ENCODE data around the gene PLEKHG7. TPM values are rescaled to one million over a fixed set of nuclear protein-coding genes. Genes with fewer than 3 reads are reported as not detected.

Gene PLEKHG7
- total RNA-seq, 1 experiment from 2014 or later: not detected

DNA sequence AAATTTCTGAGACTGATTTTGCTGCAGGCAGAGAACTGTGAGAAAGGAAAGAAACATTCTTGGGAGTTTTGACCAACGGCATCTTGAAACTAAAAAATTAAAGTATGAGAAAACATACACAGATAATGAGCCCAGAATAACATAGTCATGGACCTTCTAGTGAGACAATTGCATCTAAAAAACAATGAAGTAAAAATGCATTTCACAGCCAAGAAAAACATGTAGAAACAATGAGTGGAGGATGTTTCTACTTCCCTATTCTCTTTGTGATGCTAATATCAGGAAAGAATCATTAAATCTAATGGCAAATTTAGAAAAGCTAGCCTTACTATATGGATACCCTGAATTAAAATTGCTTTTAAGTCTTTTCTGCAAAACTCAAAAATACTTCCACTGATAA lies 12.2 kb upstream of the PLEKHG7 start:
- Histone ChIP-seq H3K4me1 (ENCODE audit: control insufficient read depth in 1 of 2, insufficient read depth in 2 of 2, low read length in 2 of 2) (no peaks in the 10 kb centered on the region), H4K20me1 (ENCODE audit: insufficient read depth) (no peaks in the 10 kb centered on the region), H3K9me2 (ENCODE audit: insufficient read depth) (no peaks in the 10 kb centered on the region), H3K36me3 (ENCODE audit: control insufficient read depth in 1 of 2, insufficient read depth in 2 of 2, low read length in 2 of 2) (no peaks in the 10 kb centered on the region), H3K4me2 (ENCODE audit: low read length) (no peak overlapping the region), H3K27me3 (ENCODE audit: insufficient read depth, low read length) (no peaks in the 10 kb centered on the region), H3K9ac (ENCODE audit: low read length) (no peak overlapping the region), H2AFZ (ENCODE audit: low read depth, low read length, poor library complexity, severe bottlenecking) (no peak overlapping the region), H3K27ac (ENCODE audit: low read depth, low read length) (no peak overlapping the region), H3K79me2 (ENCODE audit: insufficient read depth, low read length) (no peaks in the 10 kb centered on the region), H3K9me3 (ENCODE audit: control insufficient read depth in 1 of 2, insufficient read depth in 1 of 2, low read depth in 1 of 2, low read length in 2 of 2) (no peaks in the 10 kb centered on the region), H3K4me3 (replicated peaks in 1 of 2; ENCODE audit: low read depth in 1 of 2, low read length in 2 of 2) (no peak overlapping the region)
- DNase-seq (ENCODE audit: low read depth, low spot score) (no peak), ATAC-seq (no peak)
- POLR2A ChIA-PET: no interaction called here
- no TSS peak for BruUV-seq (replicated peaks)
- intact Hi-C loops (cut with micrococcal nuclease): no loop called here
- TF ChIP-seq ZNF274 (IDR thresholded peaks at IDR 0.05; ENCODE audit: low read depth, low read length): no peak
- TF ChIP-seq, protein P1, sequence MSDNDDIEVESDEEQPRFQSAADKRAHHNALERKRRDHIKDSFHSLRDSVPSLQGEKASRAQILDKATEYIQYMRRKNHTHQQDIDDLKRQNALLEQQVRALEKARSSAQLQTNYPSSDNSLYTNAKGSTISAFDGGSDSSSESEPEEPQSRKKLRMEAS (IDR thresholded peaks at IDR 0.05): no peak
- TF ChIP-seq, protein P2, sequence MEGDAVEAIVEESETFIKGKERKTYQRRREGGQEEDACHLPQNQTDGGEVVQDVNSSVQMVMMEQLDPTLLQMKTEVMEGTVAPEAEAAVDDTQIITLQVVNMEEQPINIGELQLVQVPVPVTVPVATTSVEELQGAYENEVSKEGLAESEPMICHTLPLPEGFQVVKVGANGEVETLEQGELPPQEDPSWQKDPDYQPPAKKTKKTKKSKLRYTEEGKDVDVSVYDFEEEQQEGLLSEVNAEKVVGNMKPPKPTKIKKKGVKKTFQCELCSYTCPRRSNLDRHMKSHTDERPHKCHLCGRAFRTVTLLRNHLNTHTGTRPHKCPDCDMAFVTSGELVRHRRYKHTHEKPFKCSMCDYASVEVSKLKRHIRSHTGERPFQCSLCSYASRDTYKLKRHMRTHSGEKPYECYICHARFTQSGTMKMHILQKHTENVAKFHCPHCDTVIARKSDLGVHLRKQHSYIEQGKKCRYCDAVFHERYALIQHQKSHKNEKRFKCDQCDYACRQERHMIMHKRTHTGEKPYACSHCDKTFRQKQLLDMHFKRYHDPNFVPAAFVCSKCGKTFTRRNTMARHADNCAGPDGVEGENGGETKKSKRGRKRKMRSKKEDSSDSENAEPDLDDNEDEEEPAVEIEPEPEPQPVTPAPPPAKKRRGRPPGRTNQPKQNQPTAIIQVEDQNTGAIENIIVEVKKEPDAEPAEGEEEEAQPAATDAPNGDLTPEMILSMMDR (IDR thresholded peaks at IDR 0.05 in 2 of 3, conservative IDR thresholded peaks at IDR 0.05 in 1 of 3; ENCODE audit: borderline replicate concordance in 1 of 3, insufficient read depth in 1 of 3, low read depth in 2 of 3, low read length in 2 of 3): no peak
- no peak for TF ChIP-seq SRF (IDR thresholded peaks at IDR 0.05; ENCODE audit: low read depth)
- no peak for TF ChIP-seq EGR1 (IDR thresholded peaks at IDR 0.05; ENCODE audit: low read depth)
- RAD21 ChIA-PET (ENCODE audit: low non-redundant PET in 1 of 2, low total read pairs in 2 of 2, uncharacterized antibody in 2 of 2, unreplicated experiment in 2 of 2): no interaction called here
- CTCF ChIA-PET: no interaction called here

DNA sequence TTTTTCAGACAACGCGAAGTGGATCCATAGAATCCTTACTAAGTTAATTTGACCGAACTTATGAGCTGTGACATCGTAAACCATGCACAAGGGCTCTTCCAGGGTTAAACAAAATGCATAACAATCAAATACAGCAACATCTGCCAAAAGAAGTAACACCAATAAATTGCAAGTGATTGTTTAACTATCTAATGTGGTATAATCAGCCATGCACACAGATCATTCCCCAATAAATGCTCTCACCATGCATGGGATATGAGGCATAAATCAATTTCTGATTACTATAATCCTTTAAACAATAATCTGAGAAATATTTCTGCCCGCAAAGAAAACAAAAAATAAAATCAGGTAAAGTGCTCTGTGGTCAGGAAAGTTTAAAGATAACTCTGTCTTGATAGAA lies 7.7 kb upstream of the PLEKHG7 start:
- Histone ChIP-seq H3K9me3 (ENCODE audit: control insufficient read depth in 1 of 2, insufficient read depth in 1 of 2, low read depth in 1 of 2, low read length in 2 of 2) (no peaks in the 10 kb centered on the region; a peak in 1 of 4 replicates), H3K27me3 (ENCODE audit: insufficient read depth, low read length) (no peaks in the 10 kb centered on the region), H3K36me3 (ENCODE audit: control insufficient read depth in 1 of 2, insufficient read depth in 2 of 2, low read length in 2 of 2) (no peaks in the 10 kb centered on the region), H3K9ac (ENCODE audit: low read length) (no peak overlapping the region), H3K4me3 (replicated peaks in 1 of 2; ENCODE audit: low read depth in 1 of 2, low read length in 2 of 2) (no peak overlapping the region), H2AFZ (ENCODE audit: low read depth, low read length, poor library complexity, severe bottlenecking) (no peak overlapping the region), H3K27ac (ENCODE audit: low read depth, low read length) (no peak overlapping the region), H3K4me1 (ENCODE audit: control insufficient read depth in 1 of 2, insufficient read depth in 2 of 2, low read length in 2 of 2) (no peaks in the 10 kb centered on the region), H3K79me2 (ENCODE audit: insufficient read depth, low read length) (no peaks in the 10 kb centered on the region), H3K4me2 (ENCODE audit: low read length) (no peak overlapping the region), H3K9me2 (ENCODE audit: insufficient read depth) (no peaks in the 10 kb centered on the region), H4K20me1 (ENCODE audit: insufficient read depth) (no peaks in the 10 kb centered on the region)
- DNase-seq (ENCODE audit: low read depth, low spot score) (no peak), ATAC-seq (no peak)
- TF ChIP-seq SRF (IDR thresholded peaks at IDR 0.05; ENCODE audit: low read depth) (no peak), TCF7L2 (IDR thresholded peaks at IDR 0.05; ENCODE audit: borderline replicate concordance, extremely low read depth, insufficient read depth, insufficient read length) (no peak), ZBTB33 (IDR thresholded peaks at IDR 0.05; ENCODE audit: extremely low read depth, insufficient replicate concordance, low read length) (no peak), FOSL1 (IDR thresholded peaks at IDR 0.05; ENCODE audit: low read depth) (no peak), POLR2A (IDR thresholded peaks at IDR 0.05; ENCODE audit: borderline replicate concordance, extremely low read depth, insufficient read depth, insufficient read length) (no peak), JUND (IDR thresholded peaks at IDR 0.05) (no peak), ZNF274 (IDR thresholded peaks at IDR 0.05; ENCODE audit: low read depth, low read length) (no peak)
- TF ChIP-seq, protein P2 (IDR thresholded peaks at IDR 0.05 in 2 of 3, conservative IDR thresholded peaks at IDR 0.05 in 1 of 3; ENCODE audit: borderline replicate concordance in 1 of 3, insufficient read depth in 1 of 3, low read depth in 2 of 3, low read length in 2 of 3): no peak
- TF ChIP-seq, protein P1 (IDR thresholded peaks at IDR 0.05): no peak
- intact Hi-C loops (cut with micrococcal nuclease): no loop called here
- POLR2A ChIA-PET: no interaction called here
- CTCF ChIA-PET: no interaction called here
- RAD21 ChIA-PET (ENCODE audit: low non-redundant PET in 1 of 2, low total read pairs in 2 of 2, uncharacterized antibody in 2 of 2, unreplicated experiment in 2 of 2): no interaction called here
- BruUV-seq (replicated peaks): no TSS peak

Data from HCT116 (cell line).